H1 (cell line): ENCODE results near the gene LTBR. TPM values are rescaled to one million over a fixed set of nuclear protein-coding genes. Genes with fewer than 3 reads are reported as not detected.

Source experiments
- CTCF ChIA-PET: fragments of 300-600 bp; sonication (Branson Sonifier 250); formaldehyde crosslinking; loops from one replicate; lab custom pipeline; 2021; ENCODE audit not compliant: partially characterized antibody; lab: Charles Lee
- POLR2A ChIA-PET: fragments of 300-600 bp; sonication (Branson Sonifier 250); formaldehyde crosslinking; loops from one replicate; lab custom pipeline; 2021; ENCODE audit warnings: inconsistent platforms; ENCODE audit not compliant: partially characterized antibody; lab: Charles Lee
- DNase-seq, 2 experiments: peaks; one replicate each; pipeline versions ENCODE4 v3.0.0 to v3.0.0-alpha.2; 2010 to 2022; ENCODE audit warnings: low spot score in 2 of 2, low read depth in 1 of 2, mixed read lengths in 1 of 2
- FAIRE-seq: peaks from 2 replicates; lab custom pipeline; 2011; peaks lifted over from hg19 to GRCh38; lab: Jason Lieb, UNC
- H2AFZ ChIP-seq: 2 replicates; pipeline ENCODE4 v1.8.1; 2012; ENCODE audit warnings: low read length, inconsistent platforms
- H2AK5ac ChIP-seq: 2 replicates; pipeline ENCODE4 v1.6.1; 2013; ENCODE audit warnings: low read depth, low read length
- H2BK120ac ChIP-seq: replicated peaks from 2 replicates; pipeline ENCODE3; 2013; ENCODE audit warnings: low read depth, low read length, inconsistent platforms
- H2BK12ac ChIP-seq: 2 replicates; pipeline ENCODE4 v1.6.1; 2013; ENCODE audit warnings: low read depth, low read length
- H2BK15ac ChIP-seq: 2 replicates; pipeline ENCODE4 v1.6.1; 2013; ENCODE audit warnings: low read length
- H2BK20ac ChIP-seq: 2 replicates; pipeline ENCODE4 v1.6.1; 2013; ENCODE audit warnings: low read length
- H2BK5ac ChIP-seq: 2 replicates; pipeline ENCODE4 v1.6.1; 2013; ENCODE audit warnings: low read depth, low read length
- H3K14ac ChIP-seq: 2 replicates; pipeline ENCODE4 v1.6.1; 2013; ENCODE audit warnings: inconsistent platforms; ENCODE audit not compliant: insufficient read length
- H3K18ac ChIP-seq: 2 replicates; pipeline ENCODE4 v1.6.1; 2013; ENCODE audit warnings: low read length; ENCODE audit errors: extremely low read depth
- H3K23ac ChIP-seq: 2 replicates; pipeline ENCODE4 v1.6.1; 2013; ENCODE audit warnings: inconsistent platforms; ENCODE audit not compliant: insufficient read length
- H3K23me2 ChIP-seq: 2 replicates; pipeline ENCODE4 v1.6.1; 2013; ENCODE audit warnings: low read depth, low read length
- H3K27ac ChIP-seq: 2 replicates; pipeline ENCODE4 v1.6.1; 2011; ENCODE audit warnings: low read depth, low read length, inconsistent platforms
- H3K27me3 ChIP-seq, 4 experiments: replicated peaks in 1 of 4; 1 replicate in 1 of 4; 2 replicates in 3 of 4; pipeline versions ENCODE4 v1.6.1 to v1.8.1; 2011 to 2013; ENCODE audit warnings: low read length in 3 of 4, mild to moderate bottlenecking in 3 of 4, inconsistent platforms in 2 of 4, mixed read lengths in 2 of 4, moderate library complexity in 1 of 4; ENCODE audit not compliant: control insufficient read depth in 3 of 4, insufficient read depth in 3 of 4; ENCODE audit errors: extremely low read depth in 1 of 4
- H3K36me3 ChIP-seq, 4 experiments: 2 replicates each; pipeline versions ENCODE4 v1.6.1 to v1.8.1; 2011 to 2013; ENCODE audit warnings: mild to moderate bottlenecking in 4 of 4, low read length in 3 of 4, moderate library complexity in 2 of 4, control low read depth in 1 of 4, inconsistent platforms in 1 of 4; ENCODE audit not compliant: insufficient read depth in 4 of 4, control insufficient read depth in 2 of 4
- H3K4ac ChIP-seq: replicated peaks from 2 replicates; pipeline ENCODE3; 2013; ENCODE audit warnings: low read length, low read depth, mixed read lengths, inconsistent platforms; ENCODE audit not compliant: insufficient read length
- H3K4me1 ChIP-seq, 4 experiments: replicated peaks in 1 of 4; 1 replicate in 1 of 4; 2 replicates in 3 of 4; pipeline versions ENCODE4 v1.6.1 to v1.8.1; 2011 to 2013; ENCODE audit warnings: low read length in 3 of 4, inconsistent platforms in 2 of 4, mixed read lengths in 1 of 4; ENCODE audit not compliant: insufficient read depth in 4 of 4, control insufficient read depth in 3 of 4
- H3K4me2 ChIP-seq, 2 experiments: 2 replicates each; pipeline versions ENCODE4 v1.6.1 to v1.8.1; 2011 to 2013; ENCODE audit warnings: low read depth in 2 of 2, low read length in 2 of 2, control low read depth in 1 of 2, inconsistent platforms in 1 of 2, mild to moderate bottlenecking in 1 of 2; ENCODE audit not compliant: insufficient read depth in 1 of 2
- H3K4me3 ChIP-seq, 4 experiments: fragments of 200-600, 300-600 bp in 1 of 4; sonication (generic), shearing (Covaris generic), sonication (Bioruptor Twin) in 1 of 4; 2 replicates each; pipeline versions ENCODE4 v1.5.1 to v1.8.1; 2011 to 2016; ENCODE audit warnings: low read length in 4 of 4, low read depth in 3 of 4, control low read depth in 2 of 4, inconsistent platforms in 2 of 4, mild to moderate bottlenecking in 2 of 4, mixed read lengths in 1 of 4, moderate library complexity in 1 of 4; ENCODE audit not compliant: insufficient read depth in 2 of 4; ENCODE audit errors: extremely low read depth in 1 of 4
- H3K56ac ChIP-seq: replicated peaks from 2 replicates; pipeline ENCODE3; 2013; ENCODE audit warnings: low read depth, mild to moderate bottlenecking, mixed read lengths, low read length, inconsistent platforms; ENCODE audit not compliant: insufficient read length
- H3K79me1 ChIP-seq: 2 replicates; pipeline ENCODE4 v1.6.1; 2013; ENCODE audit warnings: low read depth, low read length, control low read depth
- H3K79me2 ChIP-seq, 2 experiments: 2 replicates each; pipeline versions ENCODE4 v1.6.1 to v1.8.1; 2012 to 2013; ENCODE audit warnings: low read length in 2 of 2, mild to moderate bottlenecking in 2 of 2, inconsistent platforms in 1 of 2; ENCODE audit not compliant: insufficient read depth in 2 of 2, control insufficient read depth in 1 of 2
- H3K9ac ChIP-seq, 4 experiments: replicated peaks in 1 of 4; 1 replicate in 1 of 4; 2 replicates in 3 of 4; pipeline versions ENCODE4 v1.6.1 to v1.8.1; 2011 to 2013; ENCODE audit warnings: low read depth in 3 of 4, low read length in 3 of 4, control low read depth in 2 of 4, mild to moderate bottlenecking in 2 of 4, moderate library complexity in 2 of 4, inconsistent platforms in 1 of 4; ENCODE audit errors: extremely low read depth in 1 of 4
- H3K9me3 ChIP-seq, 2 experiments: 2 replicates each; pipeline versions ENCODE4 v1.6.1 to v1.8.1; 2012 to 2013; ENCODE audit warnings: mild to moderate bottlenecking in 2 of 2, moderate library complexity in 2 of 2, control low read depth in 1 of 2, inconsistent platforms in 1 of 2, low read depth in 1 of 2, low read length in 1 of 2, mixed read lengths in 1 of 2; ENCODE audit not compliant: insufficient read depth in 2 of 2
- H4K20me1 ChIP-seq, 2 experiments: replicated peaks in 1 of 2; 2 replicates each; pipeline versions ENCODE3 to v1.8.1; 2011 to 2013; ENCODE audit warnings: inconsistent platforms in 2 of 2, low read length in 2 of 2, mild to moderate bottlenecking in 1 of 2; ENCODE audit not compliant: insufficient read depth in 2 of 2, control insufficient read depth in 1 of 2
- H4K5ac ChIP-seq: 2 replicates; pipeline ENCODE4 v1.6.1; 2013; ENCODE audit warnings: low read length, low read depth, mixed read lengths, inconsistent platforms; ENCODE audit not compliant: insufficient read length
- H4K8ac ChIP-seq: 2 replicates; pipeline ENCODE4 v1.8.0; 2013; ENCODE audit warnings: mild to moderate bottlenecking, moderate library complexity, low read length, inconsistent platforms; ENCODE audit not compliant: insufficient read depth; ENCODE audit errors: extremely low read depth
- H4K91ac ChIP-seq: replicated peaks from 2 replicates; pipeline ENCODE3; 2013; ENCODE audit warnings: low read length, mixed read lengths, inconsistent platforms; ENCODE audit not compliant: insufficient read length
- ASH2L ChIP-seq: fragments of 200-600, 300-600 bp; sonication (generic); IDR thresholded peaks from one replicate; pipeline ENCODE4 v1.7.1; 2017; ENCODE audit warnings: low read length
- BCL11A ChIP-seq, 2 experiments: IDR thresholded peaks; one replicate each; pipeline ENCODE4 v1.6.1; 2011; ENCODE audit warnings: low read depth in 2 of 2, low read length in 2 of 2, mild to moderate bottlenecking in 2 of 2
- CEBPB ChIP-seq: IDR thresholded peaks from 2 replicates; pipeline ENCODE4 v1.6.1; 2012; ENCODE audit warnings: low read depth, low read length
- CHD2 ChIP-seq: IDR thresholded peaks from 2 replicates; pipeline ENCODE4 v1.6.1; 2012; ENCODE audit warnings: low read length, improper control_type of control experiment
- CREB1 ChIP-seq: IDR thresholded peaks from 2 replicates; pipeline ENCODE4 v1.6.1; 2012; ENCODE audit warnings: inconsistent platforms
- E2F6 ChIP-seq: IDR thresholded peaks from 2 replicates; pipeline ENCODE4 v1.6.1; 2012; ENCODE audit warnings: inconsistent platforms
- EP300 ChIP-seq, 2 experiments: IDR thresholded peaks; 1 replicate in 1 of 2; 2 replicates in 1 of 2; pipeline ENCODE4 v1.6.1; 2011 to 2012; ENCODE audit warnings: low read depth in 2 of 2, low read length in 2 of 2, mild to moderate bottlenecking in 2 of 2, borderline replicate concordance in 1 of 2, inconsistent platforms in 1 of 2, moderate library complexity in 1 of 2
- FOSL1 ChIP-seq: IDR thresholded peaks from 2 replicates; pipeline ENCODE4 v1.6.1; 2011; ENCODE audit warnings: mild to moderate bottlenecking, low read depth, low read length, moderate library complexity; ENCODE audit not compliant: insufficient read depth
- HDAC6 ChIP-seq: IDR thresholded peaks from one replicate; pipeline ENCODE4 v1.7.1; 2012; ENCODE audit warnings: low read depth, mild to moderate bottlenecking, inconsistent platforms, low read length, moderate library complexity
- KDM5A ChIP-seq: fragments of 200-600 bp; IDR thresholded peaks from 2 replicates; pipeline ENCODE4 v1.7.1; 2012; ENCODE audit warnings: mild to moderate bottlenecking, low read length, inconsistent platforms, mixed read lengths
- NANOG ChIP-seq: IDR thresholded peaks from 2 replicates; pipeline ENCODE4 v1.6.1; 2011; ENCODE audit warnings: low read length, low read depth, mild to moderate bottlenecking, inconsistent platforms; ENCODE audit not compliant: insufficient read depth, poor library complexity, severe bottlenecking
- SIRT6 ChIP-seq: IDR thresholded peaks from one replicate; pipeline ENCODE4 v1.7.1; 2012; ENCODE audit warnings: low read length, inconsistent platforms
- SP4 ChIP-seq: IDR thresholded peaks from 2 replicates; pipeline ENCODE4 v1.6.1; 2012; ENCODE audit warnings: low read length, inconsistent platforms
- TAF7 ChIP-seq: optimal IDR thresholded peaks from 2 replicates; pipeline ENCODE3; 2011; ENCODE audit warnings: low read depth, mild to moderate bottlenecking, inconsistent platforms, low read length, moderate library complexity, borderline replicate concordance
- TBP ChIP-seq: IDR thresholded peaks from 2 replicates; pipeline ENCODE4 v1.6.1; 2011; ENCODE audit warnings: low read depth, low read length, improper control_type of control experiment
- TCF12 ChIP-seq: IDR thresholded peaks from 2 replicates; pipeline ENCODE4 v1.6.1; 2011; ENCODE audit warnings: low read depth, mild to moderate bottlenecking, low read length
- WGBS, 2 experiments: shearing (Covaris generic) in 1 of 2; methylation state at CpG; one replicate each; pipeline versions ENCODE4 v1.1.6 to v1.1.7; 2013 to 2015; ENCODE audit warnings: low lambda C conversion rate in 2 of 2, mixed read lengths in 2 of 2, inconsistent platforms in 1 of 2, low coverage in 1 of 2, missing lambda C conversion rate in 1 of 2; ENCODE audit not compliant: insufficient replicate concordance in 2 of 2, insufficient coverage in 1 of 2, insufficient read length in 1 of 2; ENCODE audit errors: extremely low coverage in 1 of 2, missing lambda C conversion rate in 1 of 2; 5-methylcytosine and 5-hydroxymethylcytosine counted together
- polyA plus RNA-seq, 7 experiments: library from polyadenylated mRNA; depleted of rRNA in 3 of 7; stranded (reverse) in 5 of 7; unstranded in 2 of 7; fragments of >200 nt in 5 of 7; fragments of 200-250 nt in 2 of 7; gene quantifications; 1 replicate in 5 of 7; 2 replicates in 1 of 7; 4 replicates in 1 of 7; pipeline versions ENCODE4 v1.2.1 to v1.2.3, GENCODE V29; 2011 to 2013; ENCODE audit warnings: missing spikeins in 2 of 7, mixed read lengths in 2 of 7
- total RNA-seq: library from RNA; stranded (reverse); fragmentation: NEBNext Ultra II Directional; extraction: Animal tissue kit (Norgen Biotek cat#: 25700); gene quantifications from 2 replicates; pipeline ENCODE4 v1.2.1, GENCODE V29; 2021

LTBR gene
- total and polyA plus RNA-seq, 2 of the 8 experiments (the other 6 are each of a cell fraction or from before 2014, with no cell fraction given) = 5.1 to 6.3 TPM

GRCh38 chr12:6416596-6416995, 32.6 kb downstream of the LTBR start:
- H4K8ac ChIP-seq = no peak overlapping the region
- no peak overlapping the region for H3K18ac ChIP-seq
- FAIRE-seq = no peak
- H3K4me3 ChIP-seq = no peak overlapping the region
- H2AK5ac ChIP-seq = no peak overlapping the region
- H3K4me2 ChIP-seq = no peak overlapping the region
- ChIA-PET CTCF (interaction anchor here (0.6 to 1.7 kb wide), 3 partner anchors 49 to 91 kb away, joined by 3 to 5 read pairs (median 3); no protein-coding TSS in a partner anchor), POLR2A (no interaction called here)
- TF ChIP-seq CHD2 (no peak), E2F6 (no peak), HDAC6 (no peak), KDM5A (no peak), SIRT6 (no peak), ASH2L (no peak), BCL11A (IDR thresholded peaks at IDR 0.05; ENCODE audit: low read depth in 2 of 2, low read length in 2 of 2) (no peak), FOSL1 (no peak), CEBPB (no peak), CREB1 (no peak), TBP (no peak), NANOG (no peak), SP4 (no peak), TAF7 (no peak), TCF12 (no peak), EP300 (IDR thresholded peaks at IDR 0.05; ENCODE audit: borderline replicate concordance in 1 of 2, low read depth in 2 of 2, low read length in 2 of 2) (no peak)
- H3K14ac ChIP-seq = no peak overlapping the region
- DNase-seq = no peak
- no peaks in the 10 kb centered on the region for H3K79me1 ChIP-seq
- H2BK5ac ChIP-seq = no peak overlapping the region
- H2BK20ac ChIP-seq = no peak overlapping the region
- no peaks in the 10 kb centered on the region for H3K36me3 ChIP-seq
- H3K56ac ChIP-seq = no peak overlapping the region
- no peak overlapping the region for H2BK15ac ChIP-seq
- no peak overlapping the region for H3K9ac ChIP-seq
- no peak overlapping the region for H3K27ac ChIP-seq
- no peak overlapping the region for H3K23ac ChIP-seq
- H4K91ac ChIP-seq = no peak overlapping the region
- no peak overlapping the region for H2AFZ ChIP-seq
- no peaks in the 10 kb centered on the region for H3K9me3 ChIP-seq
- no peaks in the 10 kb centered on the region for H3K4me1 ChIP-seq
- 90% methylated on average over 3 of the region's 3 CpGs; no CpG with 5 or more reads in 1 of the 2 experiments for WGBS, 2 experiments
- H3K79me2 ChIP-seq = no peaks in the 10 kb centered on the region
- H2BK12ac ChIP-seq = no peak overlapping the region
- H4K20me1 ChIP-seq = no peaks in the 10 kb centered on the region
- H3K27me3 ChIP-seq = no peaks in the 10 kb centered on the region
- no peaks in the 10 kb centered on the region for H3K23me2 ChIP-seq
- H2BK120ac ChIP-seq = no peak overlapping the region
- H3K4ac ChIP-seq = no peak overlapping the region
- H4K5ac ChIP-seq = no peak overlapping the region
